ENCODE results near the gene WIZ.
"Not testable (repeated sequence)": the region's sequence is repeated elsewhere in the genome, so short reads cannot be mapped to it uniquely, and the experiment has no call there.

Gene WIZ

GRCh38 chr19:15429825-15430467 is 19.8 kb downstream of the WIZ start:
- DNase-seq (ENCODE audit: low spot score), result no peak

GRCh38 chr19:15428956-15429824 is 20.6 kb downstream of the WIZ start:
- no peak for DNase-seq (ENCODE audit: low spot score)

GRCh38 chr19:15427991-15428471 is 21.7 kb downstream of the WIZ start:
- no peak for DNase-seq (ENCODE audit: low spot score)

GRCh38 chr19:15427350-15427700 is 22.4 kb downstream of the WIZ start:
- no peak for DNase-seq (ENCODE audit: low spot score)

GRCh38 chr19:15426485-15427349 is 23.0 kb downstream of the WIZ start:
- no peak for DNase-seq (ENCODE audit: low spot score)

- DNase-seq (ENCODE audit: low spot score), result no peak
Measured at GRCh38 chr19:15425321-15425950, 24.3 kb downstream of the WIZ start.

GRCh38 chr19:15424692-15425272 is 25.0 kb downstream of the WIZ start:
- DNase-seq (ENCODE audit: low spot score), result no peak

GRCh38 chr19:15424121-15424520 is 25.6 kb downstream of the WIZ start:
- DNase-seq (ENCODE audit: low spot score), result no peak

- no peak for DNase-seq (ENCODE audit: low spot score)
Measured at GRCh38 chr19:15423130-15423529, 26.6 kb downstream of the WIZ start.

- no peak for DNase-seq (ENCODE audit: low spot score)
Measured at GRCh38 chr19:15422296-15423075, 27.3 kb downstream of the WIZ start.

GRCh38 chr19:15421721-15422260 is 28.0 kb downstream of the WIZ start:
- peak; percentile 91 for DNase-seq (ENCODE audit: low spot score)

- no peak for DNase-seq (ENCODE audit: low spot score)
Measured at GRCh38 chr19:15421136-15421695, 28.5 kb downstream of the WIZ start.

GRCh38 chr19:15419413-15420025 is 30.2 kb downstream of the WIZ start:
- DNase-seq (ENCODE audit: low spot score), result no peak

- peak; percentile 99 for DNase-seq (ENCODE audit: low spot score)
Measured at GRCh38 chr19:15418579-15419412, 31.0 kb downstream of the WIZ start, which contains the start of gene AKAP8L. Gene AKAP8L (minus strand): TSS chr19:15418988. CDS start chr19:15418923, 65 bp downstream.

- DNase-seq (ENCODE audit: low spot score), result no peak
Measured at GRCh38 chr19:15418231-15418578, 31.6 kb downstream of the WIZ start.

- no peak for DNase-seq (ENCODE audit: low spot score)
Measured at GRCh38 chr19:15417699-15418098, 32.1 kb downstream of the WIZ start.

GRCh38 chr19:15412832-15413231 is 36.9 kb downstream of the WIZ start:
- no peak for DNase-seq (ENCODE audit: low spot score)

GRCh38 chr19:15411351-15411750 is 38.4 kb downstream of the WIZ start:
- not testable (repeated sequence) for DNase-seq (ENCODE audit: low spot score)

GRCh38 chr19:15404780-15405211 is 45.0 kb downstream of the WIZ start:
- DNase-seq (ENCODE audit: low spot score), result peak; percentile 66
